Measurements from ENCODE around the gene OR13F1.
"Not testable (repeated sequence)": the region's sequence is repeated elsewhere in the genome, so short reads cannot be mapped to it uniquely, and the experiment has no call there.

The OR13F1 gene

GRCh38 chr9:104503963-104504362 is at the start of gene OR13F1:
TSS of gene OR13F1 (plus strand) at chr9:104504263. CDS start at chr9:104504263, 0 bp downstream.
- DNase-seq (ENCODE audit: low read depth, low spot score) = no peak

GRCh38 chr9:104456831-104457230 is 47.2 kb upstream of the OR13F1 start:
- DNase-seq (ENCODE audit: low read depth, low spot score) = no peak

- no peak for DNase-seq (ENCODE audit: low read depth, low spot score)
Observed at GRCh38 chr9:104463864-104464263, 40.2 kb upstream of the OR13F1 start.

GRCh38 chr9:104468261-104468660 is 35.8 kb upstream of the OR13F1 start:
- no peak for DNase-seq (ENCODE audit: low read depth, low spot score)

GRCh38 chr9:104482921-104483570 is 21.0 kb upstream of the OR13F1 start:
- no peak for DNase-seq (ENCODE audit: low read depth, low spot score)

- DNase-seq (ENCODE audit: low read depth, low spot score) = no peak
Observed at GRCh38 chr9:104485014-104485413, 19.0 kb upstream of the OR13F1 start.

GRCh38 chr9:104494808-104495207 is 9.3 kb upstream of the OR13F1 start:
- no peak for DNase-seq (ENCODE audit: low read depth, low spot score)

GRCh38 chr9:104503440-104503839 is 623 bp upstream of the OR13F1 start:
- no peak for DNase-seq (ENCODE audit: low read depth, low spot score)

- DNase-seq (ENCODE audit: low read depth, low spot score) = no peak
Observed at GRCh38 chr9:104506565-104506964, 2.5 kb downstream of the OR13F1 start.

- DNase-seq (ENCODE audit: low read depth, low spot score) = no peak
Observed at GRCh38 chr9:104514901-104515300, 10.8 kb downstream of the OR13F1 start.

- not testable (repeated sequence) for DNase-seq (ENCODE audit: low read depth, low spot score)
Observed at GRCh38 chr9:104520241-104520640, 16.2 kb downstream of the OR13F1 start.

GRCh38 chr9:104527109-104527508 is 23.0 kb downstream of the OR13F1 start, which contains the start of gene OR13C4:
TSS of gene OR13C4 (minus strand) at chr9:104527209. CDS start at chr9:104527209, 0 bp downstream.
- no peak for DNase-seq (ENCODE audit: low read depth, low spot score)

- no peak for DNase-seq (ENCODE audit: low read depth, low spot score)
Observed at GRCh38 chr9:104536756-104537155, 32.7 kb downstream of the OR13F1 start, which contains the start of gene OR13C3. TSS of gene OR13C3 (minus strand) at chr9:104536856. CDS start at chr9:104536723, 133 bp downstream.

- DNase-seq (ENCODE audit: low read depth, low spot score) = no peak
Observed at GRCh38 chr9:104539275-104539674, 35.2 kb downstream of the OR13F1 start.

- no peak for DNase-seq (ENCODE audit: low read depth, low spot score)
Observed at GRCh38 chr9:104544644-104545043, 40.6 kb downstream of the OR13F1 start.

GRCh38 chr9:104553261-104553660 is 49.2 kb downstream of the OR13F1 start:
- no peak for DNase-seq (ENCODE audit: low read depth, low spot score)

Measured in astrocyte of the hippocampus (primary cell).